GM23338 (cell line): ENCODE data around the gene ARHGAP28. TPM values are rescaled to one million over a fixed set of nuclear protein-coding genes. Genes with fewer than 3 reads are reported as not detected.

Experiments
- ATAC-seq: fragments of 200-7000 bp; cut with Tn5 transposase; 3 replicates; pipeline ENCODE4 v1.9.1; 2020
- DNase-seq: peaks from one replicate; pipeline ENCODE4 v3.0.0-alpha.2; 2015; ENCODE audit warnings: low spot score
- H2AFZ ChIP-seq: fragments of 200-600 bp; sonication (generic); 2 replicates; pipeline ENCODE4 v1.8.0; 2016; ENCODE audit warnings: antibody characterized with exemption, mild to moderate bottlenecking, moderate library complexity
- H3F3A ChIP-seq: fragments of 200-600 bp; sonication (generic); replicated peaks from 2 replicates; pipeline ENCODE4 v1.8.0; 2017; ENCODE audit warnings: antibody characterized with exemption, mixed run types, low read depth
- H3K27ac ChIP-seq: fragments of 200-600 bp; sonication (generic); 2 replicates; pipeline ENCODE4 v1.6.1; 2016; ENCODE audit warnings: low read depth
- H3K27me3 ChIP-seq: fragments of 200-600 bp; sonication (generic); 2 replicates; pipeline ENCODE4 v1.8.0; 2016; ENCODE audit warnings: mild to moderate bottlenecking, mixed run types, moderate library complexity; ENCODE audit not compliant: insufficient read depth
- H3K36me3 ChIP-seq: fragments of 200-600 bp; sonication (generic); 2 replicates; pipeline ENCODE4 v1.8.0; 2016; ENCODE audit warnings: mild to moderate bottlenecking; ENCODE audit not compliant: insufficient read depth
- H3K4me1 ChIP-seq: fragments of 200-600 bp; sonication (generic); 2 replicates; pipeline ENCODE4 v1.8.0; 2016; ENCODE audit warnings: mild to moderate bottlenecking, moderate library complexity; ENCODE audit not compliant: insufficient read depth
- H3K4me2 ChIP-seq: fragments of 200-600 bp; sonication (generic); 2 replicates; pipeline ENCODE4 v1.7.1; 2017; ENCODE audit warnings: mixed run types
- H3K4me3 ChIP-seq: fragments of 200-600 bp; sonication (generic); 2 replicates; pipeline ENCODE4 v1.6.1; 2016; ENCODE audit warnings: mixed run types
- H3K79me2 ChIP-seq: fragments of 200-600 bp; sonication (generic); replicated peaks from 2 replicates; pipeline ENCODE4 v1.8.0; 2017; ENCODE audit warnings: mild to moderate bottlenecking; ENCODE audit not compliant: insufficient read depth
- H3K9me2 ChIP-seq: fragments of 200-600 bp; sonication (generic); 2 replicates; pipeline ENCODE4 v1.8.0; 2017; ENCODE audit not compliant: insufficient read depth
- H4K20me1 ChIP-seq: fragments of 200-600 bp; sonication (generic); replicated peaks from 2 replicates; pipeline ENCODE4 v1.8.0; 2017; ENCODE audit warnings: mild to moderate bottlenecking; ENCODE audit not compliant: insufficient read depth
- H3K27ac Mint-ChIP-seq: 2 replicates; pipeline ENCODE4 v1.8.0; 2020; ENCODE audit warnings: inconsistent platforms, mild to moderate bottlenecking, moderate library complexity, mixed read lengths
- H3K27me3 Mint-ChIP-seq: 3 replicates; pipeline ENCODE4 v1.8.0; 2022; ENCODE audit warnings: low read depth, mild to moderate bottlenecking, moderate library complexity, mixed read lengths, inconsistent platforms; ENCODE audit not compliant: insufficient read depth, poor library complexity
- H3K36me3 Mint-ChIP-seq: 3 replicates; pipeline ENCODE4 v1.8.0; 2021; ENCODE audit warnings: low read depth, mild to moderate bottlenecking, inconsistent platforms, moderate library complexity, mixed read lengths
- H3K4me1 Mint-ChIP-seq: 3 replicates; pipeline ENCODE4 v1.8.0; 2020; ENCODE audit warnings: mild to moderate bottlenecking, inconsistent platforms, mixed read lengths
- H3K4me3 Mint-ChIP-seq: 3 replicates; pipeline ENCODE4 v1.8.0; 2021; ENCODE audit warnings: moderate library complexity, mild to moderate bottlenecking, inconsistent platforms, mixed read lengths
- H3K9me3 Mint-ChIP-seq: 3 replicates; pipeline ENCODE4 v1.8.0; 2020; ENCODE audit warnings: moderate library complexity, mild to moderate bottlenecking, inconsistent platforms, mixed read lengths
- CREB1 ChIP-seq: fragments of 250-450 bp; sonication (Bioruptor Pico); IDR thresholded peaks from 2 replicates; pipeline ENCODE4 v1.5.0; 2020; ENCODE audit warnings: low read depth, mild to moderate bottlenecking, moderate library complexity
- CTCF ChIP-seq, 2 experiments: fragments of 200-600 bp in 1 of 2; sonication (generic) in 1 of 2; conservative IDR thresholded peaks; 2 replicates each; pipeline versions ENCODE4 v1.5.1 to v1.6.1; 2016 to 2017; ENCODE audit warnings: antibody characterized with exemption in 2 of 2, low read depth in 2 of 2, mild to moderate bottlenecking in 2 of 2, moderate library complexity in 1 of 2
- EZH2 ChIP-seq: fragments of 200-600 bp; sonication (generic); IDR thresholded peaks from one replicate; pipeline ENCODE4 v1.8.0; 2017; ENCODE audit warnings: antibody characterized with exemption, mild to moderate bottlenecking, low read depth; ENCODE audit not compliant: unreplicated experiment
- EZH2phosphoT487 ChIP-seq: fragments of 200-600 bp; sonication (generic); IDR thresholded peaks from one replicate; pipeline ENCODE4 v1.8.1; 2018; ENCODE audit warnings: antibody characterized with exemption; ENCODE audit not compliant: unreplicated experiment
- JUNB ChIP-seq: IDR thresholded peaks from one replicate; pipeline ENCODE4 v1.6.1; 2016; ENCODE audit warnings: antibody characterized with exemption; ENCODE audit not compliant: unreplicated experiment
- NANOG ChIP-seq: IDR thresholded peaks from 2 replicates; pipeline ENCODE4 v1.6.1; 2016; ENCODE audit warnings: antibody characterized with exemption, borderline replicate concordance
- POLR2AphosphoS5 ChIP-seq: IDR thresholded peaks from 2 replicates; pipeline ENCODE4 v1.6.1; 2016; ENCODE audit warnings: antibody characterized with exemption, low read depth
- REST ChIP-seq: IDR thresholded peaks from one replicate; pipeline ENCODE4 v1.6.1; 2018; ENCODE audit warnings: antibody characterized with exemption; ENCODE audit not compliant: unreplicated experiment
- STAT1 ChIP-seq: IDR thresholded peaks from one replicate; pipeline ENCODE4 v1.6.1; 2016; ENCODE audit warnings: antibody characterized with exemption; ENCODE audit not compliant: unreplicated experiment
- ZNF114 ChIP-seq: fragments of 250-450 bp; sonication (Bioruptor Pico); IDR thresholded peaks from 2 replicates; pipeline ENCODE4 v1.5.0; 2020; ENCODE audit warnings: mild to moderate bottlenecking, moderate library complexity
- ZNF331 ChIP-seq: fragments of 250-450 bp; sonication (Bioruptor Pico); IDR thresholded peaks from 2 replicates; pipeline ENCODE4 v1.5.0; 2020; ENCODE audit warnings: low read depth, mild to moderate bottlenecking, moderate library complexity
- ZNF462 ChIP-seq: fragments of 250-450 bp; sonication (Bioruptor Pico); IDR thresholded peaks from 2 replicates; pipeline ENCODE4 v1.5.0; 2020; ENCODE audit warnings: mild to moderate bottlenecking, moderate library complexity
- polyA plus RNA-seq: library from polyadenylated mRNA; unstranded; fragments of >200 nt; fragmentation: Nextera tagmentation; extraction: Ambion mirVana; gene quantifications from 2 replicates; pipeline ENCODE4 v1.2.1, GENCODE V29; 2016
- total RNA-seq: library from RNA; depleted of rRNA; stranded (reverse); fragments of >200 nt; shearing (Covaris generic); gene quantifications from 2 replicates; pipeline ENCODE4 v1.2.3, GENCODE V29; 2014
- TF ChIP-seq, protein P1 (sequence below): IDR thresholded peaks from 2 replicates; pipeline ENCODE4 v1.6.1; 2016; ENCODE audit warnings: antibody characterized with exemption

Gene ARHGAP28
- total and polyA plus RNA-seq, 2 experiments from 2014 or later, result 2.8 to 9.6 TPM

- Histone ChIP-seq H3K27ac (no peak overlapping the region), H3K79me2 (no peaks in the 10 kb centered on the region), H3K9me2 (no peaks in the 10 kb centered on the region), H3K4me2 (no peak overlapping the region), H3F3A (no peaks in the 10 kb centered on the region), H3K4me3 (no peak overlapping the region), H3K27me3 (no peaks in the 10 kb centered on the region), H2AFZ (peak overlapping the region; percentile 74; the same call in 1 of the 2 replicates), H3K36me3 (no peaks in the 10 kb centered on the region), H3K4me1 (no peaks in the 10 kb centered on the region), H4K20me1 (no peaks in the 10 kb centered on the region)
- H3K36me3 Mint-ChIP-seq, result no peaks in the 10 kb centered on the region
- H3K4me3 Mint-ChIP-seq, result no peak overlapping the region
- no peaks in the 10 kb centered on the region for H3K9me3 Mint-ChIP-seq
- ATAC-seq, result peak; percentile 94
- DNase-seq, result peak; percentile 69
- no peak for TF ChIP-seq CTCF (conservative IDR thresholded peaks at IDR 0.05; ENCODE audit: low read depth in 2 of 2)
- no peak for TF ChIP-seq ZNF462
- TF ChIP-seq EZH2, result no peak
- no peak for TF ChIP-seq ZNF114 (CRISPR knock-in tag)
- TF ChIP-seq STAT1, result no peak
- TF ChIP-seq EZH2phosphoT487, result no peak
- TF ChIP-seq POLR2AphosphoS5, result no peak
- no peak for TF ChIP-seq REST
- no peak for TF ChIP-seq NANOG
- TF ChIP-seq ZNF331 (CRISPR knock-in tag), result no peak
- TF ChIP-seq, protein P1, sequence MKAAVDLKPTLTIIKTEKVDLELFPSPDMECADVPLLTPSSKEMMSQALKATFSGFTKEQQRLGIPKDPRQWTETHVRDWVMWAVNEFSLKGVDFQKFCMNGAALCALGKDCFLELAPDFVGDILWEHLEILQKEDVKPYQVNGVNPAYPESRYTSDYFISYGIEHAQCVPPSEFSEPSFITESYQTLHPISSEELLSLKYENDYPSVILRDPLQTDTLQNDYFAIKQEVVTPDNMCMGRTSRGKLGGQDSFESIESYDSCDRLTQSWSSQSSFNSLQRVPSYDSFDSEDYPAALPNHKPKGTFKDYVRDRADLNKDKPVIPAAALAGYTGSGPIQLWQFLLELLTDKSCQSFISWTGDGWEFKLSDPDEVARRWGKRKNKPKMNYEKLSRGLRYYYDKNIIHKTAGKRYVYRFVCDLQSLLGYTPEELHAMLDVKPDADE, result no peak
- TF ChIP-seq JUNB, result no peak
- TF ChIP-seq CREB1, result no peak
- no peaks in the 10 kb centered on the region for H3K4me1 Mint-ChIP-seq
- H3K27ac Mint-ChIP-seq, result no peak overlapping the region
- H3K27me3 Mint-ChIP-seq, result peaks cover 3% of the 10 kb centered on the region
Measured at GRCh38 chr18:6929370-6930102, 200.0 kb downstream of the ARHGAP28 start.
